A549 (cell line): ENCODE results near the gene FGFR2.

ENCODE experiments used
- CTCF ChIP-seq: fragments of >200 bp; sonication (Bioruptor Twin); formaldehyde crosslinking; IDR thresholded peaks from 3 replicates; pipeline ENCODE4 v1.5.1; 2016
- POLR2A ChIP-seq: IDR thresholded peaks from 2 replicates; pipeline ENCODE4 v1.6.1; 2012; ENCODE audit warnings: mild to moderate bottlenecking, low read length

- TF ChIP-seq CTCF (no peak), POLR2A (no peak)
Measured at GRCh38 chr10:121440461-121440860, 157.8 kb downstream of the FGFR2 start.
